HG03175 (cell line): ENCODE results near the gene FSCN2.

Experiments
- ATAC-seq: cut with Tn5 transposase; IDR thresholded peaks from one replicate; pipeline ENCODE4 v1.9.1; 2021; ENCODE audit warnings: mild to moderate bottlenecking, moderate library complexity; ENCODE audit not compliant: unreplicated experiment

FSCN2 gene

DNA sequence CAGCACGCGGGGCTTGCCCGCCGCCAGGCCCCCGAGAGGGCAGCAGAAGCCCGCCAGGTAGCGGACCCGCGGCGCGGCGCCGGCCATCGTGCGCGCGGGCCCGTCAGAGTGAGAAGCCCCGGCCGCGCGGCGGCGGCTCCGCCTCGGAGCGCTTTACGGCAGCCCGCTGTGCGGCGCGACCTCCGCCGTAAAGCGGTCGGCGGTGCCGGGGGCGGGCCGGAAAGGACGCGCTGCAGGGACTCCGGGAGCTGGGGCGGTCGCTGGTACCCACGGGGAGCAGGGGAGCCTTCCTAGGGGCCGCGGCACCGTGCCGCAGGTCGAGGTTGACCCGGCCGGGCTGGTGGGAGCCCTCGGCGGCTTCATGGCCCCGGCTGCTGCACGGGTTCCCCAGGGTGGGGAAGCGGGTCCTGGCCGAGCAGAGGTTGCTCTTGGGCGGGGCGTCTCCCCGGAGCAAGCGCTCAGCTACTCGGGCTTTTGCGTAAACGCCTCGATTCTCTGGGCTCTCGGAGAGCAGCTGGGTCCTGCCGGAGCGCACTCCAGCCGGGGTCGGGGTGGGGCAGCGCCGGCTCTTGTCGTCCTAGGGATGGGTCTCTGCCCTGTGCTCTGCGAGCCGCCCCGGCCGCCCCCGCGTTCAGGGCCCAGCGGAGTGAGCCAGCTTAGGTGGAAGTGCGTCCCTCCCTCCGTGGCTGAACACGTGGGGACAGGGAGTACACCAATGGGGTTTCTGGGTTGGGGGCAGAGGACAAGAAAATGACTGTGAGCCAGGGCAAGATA lies 24.3 kb downstream of the FSCN2 start, which contains the start of gene FAAP100:
FAAP100 (minus strand) TSS at position 110 of the 774 bp plus-strand sequence; CDS start at position 87, 23 bp downstream.
- ATAC-seq: peak; percentile 62

DNA sequence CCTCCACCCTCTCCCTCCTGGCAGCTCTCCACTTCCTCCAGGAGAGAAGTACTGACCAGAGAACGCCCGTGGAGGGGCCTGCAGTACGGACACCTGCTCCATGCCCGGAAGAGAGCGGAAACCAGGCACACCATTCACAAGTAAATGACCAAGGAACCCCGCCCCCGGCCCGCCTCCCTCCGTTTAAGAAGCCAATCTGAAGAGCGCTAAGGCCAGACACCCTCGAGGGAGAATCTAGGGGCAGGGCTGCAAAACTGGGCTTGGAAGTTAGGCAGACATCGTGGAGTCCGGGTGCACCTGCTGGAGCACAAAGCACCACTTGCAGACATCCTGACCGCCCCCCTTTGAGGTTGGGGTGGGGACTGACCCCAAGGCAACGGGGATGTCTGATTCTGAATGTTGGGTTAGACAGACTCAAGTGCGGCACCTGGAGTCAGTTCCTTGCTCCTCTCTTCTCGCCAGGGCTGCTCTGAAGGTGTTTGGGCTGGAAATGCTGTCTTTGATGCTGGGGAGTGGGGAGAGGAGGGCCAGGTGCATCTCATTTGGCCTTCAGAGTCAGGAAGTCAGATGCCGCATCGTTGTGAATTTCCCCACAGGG lies 24.9 kb downstream of the FSCN2 start:
- ATAC-seq: peak; percentile 45

DNA sequence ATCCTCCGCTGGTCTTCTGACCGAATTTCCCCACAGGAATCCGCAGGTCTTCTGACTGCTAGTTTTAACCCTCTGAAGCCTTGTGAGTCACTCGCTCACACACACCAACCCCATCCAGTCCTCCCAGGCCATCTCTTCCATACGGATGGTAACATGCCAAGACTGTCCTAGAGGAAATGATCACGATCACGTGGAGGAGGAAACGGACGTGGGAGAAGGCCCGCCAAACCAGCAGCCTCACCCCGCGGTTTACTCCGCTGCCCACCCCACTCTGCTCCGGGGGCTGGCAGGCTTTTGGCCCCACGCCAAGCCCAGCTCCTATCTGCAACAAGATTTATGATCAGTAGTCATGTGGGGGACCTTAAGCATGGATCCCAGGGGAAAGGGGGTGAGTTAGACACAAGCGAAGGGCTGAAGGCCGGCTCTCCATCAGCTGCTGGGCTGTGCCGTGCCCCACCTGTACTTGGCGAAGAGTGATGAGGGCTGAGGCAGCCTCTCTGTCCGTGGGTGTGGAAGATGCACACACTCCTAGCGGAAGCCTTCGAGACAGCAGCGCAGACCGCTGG lies 25.5 kb downstream of the FSCN2 start:
- ATAC-seq: no peak

GRCh38 chr17:81556175-81556691 lies 28.1 kb downstream of the FSCN2 start:
- ATAC-seq: no peak

DNA sequence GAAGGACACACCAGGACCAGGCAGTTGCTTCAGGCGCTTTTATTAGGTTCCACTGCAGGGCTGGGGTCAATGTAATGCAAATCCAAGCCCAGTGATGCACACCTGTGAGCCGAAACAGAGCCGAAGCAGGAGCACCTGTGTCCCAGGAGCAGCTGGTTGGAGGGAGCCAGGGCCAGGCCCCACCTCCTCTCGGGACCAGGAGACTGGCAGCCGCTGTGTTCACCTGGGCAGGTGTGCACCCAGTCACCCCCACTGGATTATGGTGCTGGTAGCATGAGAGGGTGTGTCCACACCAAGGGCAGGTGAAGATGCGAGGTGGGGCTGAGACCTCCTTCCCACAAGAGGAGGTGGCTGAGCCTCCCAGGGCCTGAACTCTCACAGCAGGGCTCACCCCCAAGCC lies 28.7 kb downstream of the FSCN2 start:
- ATAC-seq: no peak

DNA sequence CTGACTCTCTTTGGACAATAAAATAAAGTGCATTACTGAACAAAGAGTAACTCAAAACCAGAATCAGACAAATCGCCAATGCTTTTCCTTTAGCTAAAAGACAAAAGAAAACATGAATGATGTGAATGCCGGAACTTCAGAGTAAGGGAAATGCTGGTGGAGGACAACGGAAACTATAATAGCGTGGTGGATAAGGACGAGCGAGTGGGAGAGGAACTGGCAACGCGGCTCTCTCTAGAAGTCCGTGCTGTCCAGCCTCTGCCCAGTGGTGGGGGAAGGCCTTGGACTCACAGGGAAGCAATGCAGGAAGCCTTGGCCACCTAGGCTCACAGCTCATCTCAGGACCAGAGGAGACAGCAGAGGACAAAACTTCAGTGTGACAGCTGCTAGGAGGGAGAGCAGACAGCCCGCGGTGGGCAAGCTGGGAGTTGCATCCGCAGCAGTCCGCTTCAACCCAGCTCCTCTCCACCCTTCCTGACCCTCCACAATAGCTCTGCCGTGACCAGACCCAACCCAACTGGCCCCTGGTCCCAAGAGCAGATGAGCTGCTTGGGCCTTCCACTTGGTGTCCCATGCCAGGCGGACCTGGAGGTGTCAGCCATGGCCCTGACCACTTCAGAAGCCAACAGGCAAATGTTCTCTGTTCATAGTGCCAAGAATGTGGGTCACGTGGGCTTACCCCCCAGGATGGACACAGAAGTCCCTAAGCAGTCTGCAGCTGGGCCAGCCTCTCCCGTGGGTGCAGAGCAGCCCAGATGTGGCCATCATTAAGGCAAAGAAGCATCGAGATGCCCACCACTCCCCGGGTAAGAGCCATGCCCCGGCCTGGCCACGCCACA lies 29.3 kb downstream of the FSCN2 start:
- ATAC-seq: no peak

DNA sequence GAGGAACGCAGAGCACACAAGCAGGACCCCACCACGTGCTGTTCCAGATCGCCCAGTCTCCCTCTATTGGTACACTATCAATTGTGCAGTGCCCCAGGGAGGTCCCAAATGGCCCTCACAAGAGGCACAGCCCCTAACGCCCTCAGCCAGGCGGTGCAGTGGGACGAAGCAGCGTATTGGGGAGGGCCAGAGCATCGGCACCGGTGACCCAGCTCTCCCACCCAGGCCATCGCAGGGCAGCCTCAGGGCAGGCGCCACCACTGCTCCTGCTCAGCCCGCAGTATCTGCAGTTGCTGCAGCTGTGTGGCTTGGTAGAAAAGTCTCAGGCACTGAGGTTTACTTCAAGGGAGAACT lies 29.9 kb downstream of the FSCN2 start:
- no peak for ATAC-seq

- no peak for ATAC-seq
These were observed 31.0 kb downstream of the FSCN2 start for GRCh38 chr17:81558941-81559806.

DNA sequence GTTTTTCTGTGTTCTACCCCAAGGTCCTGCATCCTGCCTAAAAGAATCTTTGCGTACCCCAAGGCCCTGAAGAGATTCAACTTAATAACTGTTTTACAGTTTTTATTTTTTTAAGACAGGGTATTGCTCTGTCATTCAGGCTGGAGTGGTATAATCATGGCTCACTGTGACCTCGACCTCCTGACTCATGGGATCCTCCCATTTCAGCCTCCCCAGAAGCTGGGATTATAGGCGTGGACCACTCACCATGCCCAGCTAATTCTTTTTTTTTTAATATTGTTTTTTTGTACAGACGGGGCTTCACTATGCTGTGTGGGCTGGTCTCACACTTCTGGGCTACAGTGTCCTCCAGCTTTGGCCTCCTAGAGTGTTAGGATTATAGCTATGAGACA lies 33.3 kb downstream of the FSCN2 start:
- ATAC-seq: no peak

GRCh38 chr17:81563861-81564586 lies 35.8 kb downstream of the FSCN2 start:
- no peak for ATAC-seq

- no peak for ATAC-seq
These were observed 36.6 kb downstream of the FSCN2 start for GRCh38 chr17:81564778-81565177.

DNA sequence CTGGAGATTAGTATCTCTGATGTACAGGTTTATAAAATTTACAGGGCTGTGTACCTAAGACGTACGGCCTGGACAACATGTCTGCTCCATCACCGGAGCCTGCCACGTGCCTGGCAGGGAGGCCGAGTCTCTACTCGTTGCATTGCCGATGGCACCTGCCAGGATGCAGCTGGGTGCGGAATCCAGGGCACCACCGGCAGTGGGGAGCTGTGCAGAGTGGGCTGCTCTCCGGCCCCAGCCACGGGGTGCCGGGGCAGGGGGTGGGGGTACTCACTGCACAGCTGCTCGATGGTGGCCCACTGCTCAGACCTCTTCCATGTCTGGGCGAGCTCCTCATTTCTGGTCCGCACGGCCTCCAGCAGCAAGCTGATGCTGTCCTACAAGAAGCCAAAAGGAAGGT lies 37.1 kb downstream of the FSCN2 start:
- ATAC-seq: no peak

- ATAC-seq: no peak
These were observed 38.4 kb downstream of the FSCN2 start for GRCh38 chr17:81566461-81567126.

- ATAC-seq: no peak
These were observed 39.0 kb downstream of the FSCN2 start for GRCh38 chr17:81567191-81567590.

GRCh38 chr17:81568416-81568815 lies 40.2 kb downstream of the FSCN2 start:
- ATAC-seq: no peak

GRCh38 chr17:81569986-81570514 lies 41.9 kb downstream of the FSCN2 start:
- no peak for ATAC-seq

GRCh38 chr17:81570964-81571363 lies 42.8 kb downstream of the FSCN2 start:
- no peak for ATAC-seq

- no peak for ATAC-seq
These were observed 44.5 kb downstream of the FSCN2 start for GRCh38 chr17:81572563-81573168.
